ENCODE data around the gene ZNF497. TPM values are rescaled to one million over a fixed set of nuclear protein-coding genes. Genes with fewer than 3 reads are reported as not detected.

ZNF497 gene
- total and polyA plus RNA-seq, 8 donors, result 0.76 to 4.4 (median 3.1) TPM

GRCh38 chr19:58392945-58393724 lies 30.6 kb upstream of the ZNF497 start:
- intact Hi-C loops (cut with DNase I), result no loop called here
- Histone ChIP-seq H3K4me3 (no peak overlapping the region), H3K36me3 (peaks cover 3 to 71% of the 10 kb centered on the region in 2 donors), H3K4me1 (peaks cover under 1 to 49% of the 10 kb centered on the region in 2 donors), H3K27ac (no peak overlapping the region), H3K9me3 (no peaks in the 10 kb centered on the region), H3K27me3 (peaks cover 5 to 29% of the 10 kb centered on the region in 2 donors)
- DNase-seq, result no peak
- no peak for TF ChIP-seq CTCF (IDR thresholded peaks at IDR 0.05)
- ATAC-seq, result no peak

- Histone ChIP-seq H3K4me3 (peak overlapping the region in 1 of 2 donors; percentile 74), H3K27me3 (no peaks in the 10 kb centered on the region), H3K4me1 (peaks cover 12 to 60% of the 10 kb centered on the region in 2 donors), H3K27ac (no peak overlapping the region), H3K36me3 (peaks cover 2 to 52% of the 10 kb centered on the region in 2 donors), H3K9me3 (no peaks in the 10 kb centered on the region)
- DNase-seq, result no peak
- intact Hi-C loops (cut with DNase I), result no loop called here
- ATAC-seq, result no peak
- TF ChIP-seq CTCF (IDR thresholded peaks at IDR 0.05), result no peak
Observed at GRCh38 chr19:58388175-58388526, 25.6 kb upstream of the ZNF497 start.

GRCh38 chr19:58387338-58388174 lies 25.0 kb upstream of the ZNF497 start:
- Histone ChIP-seq H3K4me3 (peak overlapping the region; percentile 74 to 78), H3K9me3 (no peaks in the 10 kb centered on the region), H3K27ac (peak overlapping the region in 1 of 2 donors; percentile 98), H3K36me3 (peaks cover 0 to 46% of the 10 kb centered on the region in 2 donors), H3K4me1 (peaks cover 12 to 60% of the 10 kb centered on the region in 2 donors), H3K27me3 (no peaks in the 10 kb centered on the region)
- TF ChIP-seq CTCF (IDR thresholded peaks at IDR 0.05), result no peak
- ATAC-seq (no peak), DNase-seq (no peak)
- intact Hi-C loops (cut with DNase I), result no loop called here

DNA sequence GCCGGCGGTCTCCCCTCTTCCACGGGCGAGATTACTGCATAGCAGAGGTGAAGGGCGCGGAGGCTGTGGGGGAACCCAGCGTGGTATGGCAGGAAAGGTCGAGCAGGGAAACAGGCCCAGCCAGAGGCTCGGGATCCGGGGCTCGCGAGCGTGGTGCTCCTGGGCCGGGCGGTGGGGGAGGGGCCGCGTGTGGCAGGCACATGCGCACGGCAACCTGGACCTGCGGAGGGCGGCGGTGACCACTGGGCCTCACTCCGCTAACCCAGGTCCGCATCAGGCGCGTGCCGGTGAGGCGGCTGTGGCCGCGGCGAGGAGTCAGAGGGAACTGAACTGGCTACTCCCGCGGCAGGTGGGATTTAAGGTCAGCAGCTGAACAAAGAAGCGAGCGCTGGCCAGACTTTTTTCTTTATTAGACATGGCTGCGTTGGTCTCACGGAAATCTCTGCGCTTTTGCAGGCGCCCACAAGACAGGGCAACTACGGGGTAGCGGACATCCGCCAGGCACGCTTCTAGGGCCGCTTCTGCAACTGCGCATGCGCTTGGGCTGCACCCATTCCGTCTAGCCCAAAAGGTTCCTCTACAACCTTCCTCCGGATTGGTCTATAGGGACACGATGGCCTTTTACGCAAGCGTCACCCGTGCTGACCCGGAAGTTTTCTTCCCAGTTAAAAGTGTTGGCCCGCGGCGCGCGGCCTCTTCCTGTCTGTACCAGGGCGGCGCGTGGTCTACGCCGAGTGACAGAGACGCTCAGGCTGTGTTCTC lies 24.2 kb upstream of the ZNF497 start, which contains the start of gene RPS5:
RPS5 (plus strand) TSS at position 694 of the 762 bp plus-strand sequence. CDS start 869 bp downstream, outside the sequence.
- ATAC-seq (peak; percentile 94), DNase-seq (peak; percentile 95 to 99 (median 96))
- Histone ChIP-seq H3K36me3 (peaks cover 0 to 38% of the 10 kb centered on the region in 2 donors), H3K4me3 (peak within 1 kb of the TSS; percentile 74 to 78), H3K27me3 (no peaks in the 10 kb centered on the region), H3K9me3 (no peaks in the 10 kb centered on the region), H3K27ac (peak within 1 kb of the TSS; percentile 96 to 98), H3K4me1 (peaks cover 14 to 65% of the 10 kb centered on the region in 2 donors)
- intact Hi-C loops (cut with DNase I), result no loop called here
- no peak for TF ChIP-seq CTCF (IDR thresholded peaks at IDR 0.05)
